ENCODE results near the gene NR4A2.

Gene NR4A2

DNA sequence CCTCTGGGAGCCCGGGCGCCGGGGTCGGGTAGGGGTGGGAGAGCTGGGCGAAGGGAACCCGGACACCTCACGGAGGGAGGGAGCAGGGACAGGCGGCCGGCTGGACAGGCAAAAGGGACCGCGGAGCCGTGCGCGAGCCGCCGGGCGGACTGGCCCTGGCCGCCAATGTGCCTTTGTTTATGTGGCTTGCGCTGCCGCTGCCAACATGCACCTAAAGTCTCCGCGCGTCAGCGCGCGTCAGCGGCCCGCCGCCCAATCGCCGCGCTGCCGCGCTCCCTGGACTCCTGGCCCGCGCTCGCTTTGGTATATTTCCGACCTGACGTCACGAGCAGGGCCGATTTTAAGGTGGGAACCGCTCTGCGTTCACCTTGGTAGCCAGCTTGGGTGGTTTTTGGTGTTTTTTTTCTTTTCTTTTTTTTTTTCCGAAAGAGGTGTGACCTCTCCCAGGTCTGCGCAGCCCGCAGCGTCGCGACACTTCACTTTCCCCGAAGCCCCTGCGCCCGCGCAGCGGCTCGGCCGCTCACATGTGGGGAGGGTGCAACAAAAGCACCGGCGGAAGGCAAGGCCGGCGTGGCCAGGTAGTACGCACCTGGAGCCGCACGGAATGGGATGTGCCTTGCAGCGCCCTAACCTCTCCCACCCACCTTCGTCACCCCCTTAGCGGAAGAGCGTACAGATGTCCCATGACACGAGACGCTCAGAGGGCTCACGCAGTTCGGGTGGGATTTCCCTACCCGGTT, at the start of gene NR4A2:
TSS of gene NR4A2 (minus strand) at position 188 of the 740 bp plus-strand sequence. CDS start 2,535 bp downstream, outside the sequence.
- peak; percentile 60 to 81 for DNase-seq

DNA sequence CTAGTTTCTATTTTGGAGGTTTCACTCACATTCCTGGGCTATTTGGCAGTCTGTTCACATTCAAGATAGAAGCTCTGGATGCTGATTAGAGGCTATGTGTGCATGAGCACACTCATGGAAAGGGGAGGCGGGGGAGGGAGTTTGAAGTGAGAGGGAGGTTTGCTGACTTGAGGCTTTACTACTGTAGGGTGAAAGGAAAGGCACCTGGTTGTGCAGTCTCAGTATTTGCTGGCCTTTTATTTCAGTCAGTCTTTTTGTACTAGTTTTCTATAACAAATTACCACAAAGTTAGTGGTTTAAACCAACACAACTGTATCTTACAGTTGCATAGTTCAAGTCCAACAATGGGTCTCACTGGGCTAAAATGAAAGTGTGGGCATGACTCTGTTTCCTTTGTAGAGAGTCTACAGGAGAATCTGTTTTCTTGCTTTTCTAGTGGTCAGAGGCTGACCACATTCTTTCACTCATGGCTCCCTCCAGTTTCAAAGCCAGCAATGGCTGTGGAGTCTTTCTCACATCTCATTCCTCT, 47.7 kb upstream of the NR4A2 start:
- no peak for DNase-seq

DNA sequence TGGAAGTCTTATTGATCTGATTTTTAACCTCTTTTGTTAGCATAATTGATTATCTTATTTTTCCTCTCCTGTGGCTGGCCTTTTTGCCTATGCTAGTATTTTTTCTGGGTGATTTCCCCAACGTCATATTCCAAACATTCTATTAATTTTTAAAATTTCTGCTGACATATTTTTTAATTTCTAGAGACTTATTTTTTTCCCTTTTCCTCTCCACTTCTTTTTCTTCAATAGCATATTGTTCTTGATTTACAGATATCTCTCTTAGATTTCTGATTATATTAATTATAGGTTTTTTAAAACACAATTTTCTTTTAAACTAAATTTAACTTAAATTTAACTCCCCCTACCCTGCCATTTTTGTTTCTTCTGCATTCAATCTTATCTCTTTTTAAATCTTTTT, 47.2 kb upstream of the NR4A2 start:
- no peak for DNase-seq

DNA sequence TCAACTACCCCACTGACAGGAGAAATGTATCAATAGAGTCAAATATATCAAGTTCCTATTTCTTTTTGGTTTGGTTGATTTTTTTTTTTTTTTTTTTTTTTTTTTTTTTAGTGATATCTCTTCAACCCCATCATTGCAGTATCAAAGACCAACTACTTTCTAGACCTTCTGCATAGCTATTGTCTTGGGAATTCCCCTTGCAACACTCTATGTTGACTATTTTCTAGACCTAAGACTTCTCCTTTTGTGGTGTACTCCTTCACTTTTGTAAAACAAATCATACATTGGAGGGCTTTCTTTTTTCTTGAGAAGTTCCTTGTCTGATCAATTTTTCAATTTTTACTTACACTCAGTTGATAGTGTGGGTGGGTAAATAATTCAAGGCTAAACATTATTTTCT, 46.5 kb upstream of the NR4A2 start:
- DNase-seq = no peak

DNA sequence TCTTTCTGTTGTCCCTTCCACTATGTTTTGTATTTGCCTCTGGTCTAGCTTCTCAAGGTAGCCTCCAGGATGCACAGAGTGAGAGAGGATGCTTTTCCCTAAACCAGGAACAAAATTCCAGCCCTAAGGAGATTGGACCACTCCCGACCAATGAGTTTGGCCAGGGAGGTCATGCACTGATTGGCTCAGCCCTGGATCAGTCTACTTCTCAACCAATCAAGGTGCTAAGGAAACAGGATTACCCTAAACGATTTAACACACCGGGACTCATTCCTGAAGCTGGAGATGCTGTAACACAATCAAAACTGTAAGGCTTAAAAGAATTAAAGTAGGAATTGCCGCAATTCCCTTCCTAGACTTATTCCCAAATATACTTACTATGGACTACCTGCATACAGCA, 34.2 kb upstream of the NR4A2 start:
- no peak for DNase-seq

DNA sequence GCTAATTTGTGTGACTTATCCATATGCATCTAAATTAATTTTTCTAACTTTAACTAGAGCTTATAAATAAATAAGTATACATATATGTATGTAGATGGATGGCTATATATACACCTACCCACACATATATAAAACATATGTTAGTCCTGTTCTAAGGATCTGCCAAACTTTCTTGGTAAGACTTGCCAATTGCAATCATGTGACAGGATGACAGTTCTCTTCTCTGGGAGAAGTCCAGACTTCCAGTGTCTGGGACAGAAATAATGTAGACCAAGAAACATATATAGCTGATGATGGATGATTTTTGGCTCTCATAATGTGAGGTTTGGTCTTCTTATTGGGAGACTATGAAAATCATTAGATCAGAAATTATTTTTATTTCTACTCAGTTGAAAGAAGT, 30.6 kb upstream of the NR4A2 start:
- DNase-seq = no peak

DNA sequence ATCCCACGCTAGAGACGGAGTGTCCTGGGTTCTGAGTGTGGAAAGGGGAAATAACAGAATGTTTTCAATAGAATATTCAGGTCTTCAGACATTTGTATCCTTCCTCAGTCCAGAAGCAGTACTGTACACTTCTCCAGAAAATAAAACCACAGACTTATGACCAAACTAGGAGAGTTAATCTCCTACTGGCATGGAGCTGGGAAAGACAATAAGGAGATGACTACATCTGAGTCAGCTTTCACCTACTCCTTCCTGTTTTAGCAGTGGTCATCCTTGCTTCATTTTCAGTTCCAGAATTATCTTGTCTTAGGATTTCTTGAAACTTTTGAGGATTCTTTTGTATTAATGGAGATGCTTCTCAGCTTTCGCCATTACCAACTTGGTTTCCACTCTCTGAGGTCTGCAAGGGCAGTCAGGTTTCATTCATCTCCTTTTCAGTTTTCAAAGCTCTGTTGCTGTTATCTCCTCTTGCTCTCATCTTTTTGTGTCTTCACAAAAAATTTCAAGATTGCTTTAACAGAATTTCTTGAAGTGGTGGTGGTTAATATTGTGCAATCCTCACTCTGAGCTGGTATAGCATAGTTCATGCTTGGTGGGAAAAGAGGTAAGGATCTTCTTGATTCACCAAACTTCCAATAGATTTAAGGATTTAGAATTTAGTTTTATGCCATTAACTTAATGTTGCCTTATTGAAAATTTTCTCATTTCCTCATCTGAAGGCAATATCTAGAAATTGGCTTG, 23.7 kb upstream of the NR4A2 start:
- no peak for DNase-seq

DNA sequence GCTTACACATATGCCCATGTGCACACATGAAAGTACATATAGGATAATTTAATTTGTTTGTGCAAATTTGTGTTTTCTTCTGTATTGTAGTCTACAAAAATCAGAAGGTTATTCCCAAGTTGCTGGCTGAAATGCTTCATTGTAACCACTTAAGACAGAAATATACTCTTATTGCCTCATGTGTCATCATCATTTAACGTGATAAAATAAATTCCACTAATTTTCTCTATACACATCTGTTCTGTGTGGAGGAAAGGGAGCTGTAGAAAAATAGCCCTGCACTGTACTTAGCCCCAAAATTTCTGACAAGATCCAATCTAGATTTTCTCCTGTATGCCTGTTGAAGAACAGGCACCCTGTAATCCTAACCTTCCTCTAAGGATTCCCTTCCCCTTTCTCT, 20.4 kb upstream of the NR4A2 start:
- DNase-seq = no peak

DNA sequence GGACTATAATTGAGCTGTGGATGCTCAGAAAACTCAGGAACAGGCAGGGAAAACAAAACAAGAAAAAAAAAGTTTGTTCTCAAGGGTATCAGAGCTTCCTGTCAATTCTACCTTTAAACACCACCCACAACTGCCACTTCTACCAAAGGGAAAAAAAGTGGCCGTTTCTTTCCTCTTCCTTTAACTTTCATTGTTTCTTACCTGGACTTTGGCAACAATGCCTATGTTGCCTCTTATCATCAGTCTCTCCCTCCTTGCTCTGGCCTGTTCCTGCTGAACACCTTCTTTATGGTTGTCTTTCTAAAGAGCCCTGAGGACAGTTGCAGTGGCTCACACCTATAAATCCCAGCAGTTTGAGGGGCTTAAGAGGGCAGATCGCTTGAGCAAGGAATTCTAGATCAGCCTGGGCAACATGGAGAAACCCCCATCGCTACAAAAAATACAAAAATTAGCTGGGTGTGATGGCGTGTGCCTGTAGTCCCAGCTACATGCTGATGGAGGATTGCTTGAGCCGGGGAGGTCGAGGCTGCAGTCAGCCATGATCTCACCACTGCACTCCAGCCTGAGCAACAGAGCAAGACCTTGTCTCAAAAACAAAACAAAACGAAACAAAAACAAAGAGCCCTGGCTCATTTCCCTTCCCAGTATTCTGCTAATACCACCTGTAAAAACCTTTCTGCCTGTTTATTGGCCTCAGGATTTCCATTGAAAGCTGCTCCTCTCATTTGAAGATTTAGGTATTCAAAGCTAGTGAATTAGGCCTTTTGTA, 18.0 kb upstream of the NR4A2 start:
- DNase-seq = no peak

DNA sequence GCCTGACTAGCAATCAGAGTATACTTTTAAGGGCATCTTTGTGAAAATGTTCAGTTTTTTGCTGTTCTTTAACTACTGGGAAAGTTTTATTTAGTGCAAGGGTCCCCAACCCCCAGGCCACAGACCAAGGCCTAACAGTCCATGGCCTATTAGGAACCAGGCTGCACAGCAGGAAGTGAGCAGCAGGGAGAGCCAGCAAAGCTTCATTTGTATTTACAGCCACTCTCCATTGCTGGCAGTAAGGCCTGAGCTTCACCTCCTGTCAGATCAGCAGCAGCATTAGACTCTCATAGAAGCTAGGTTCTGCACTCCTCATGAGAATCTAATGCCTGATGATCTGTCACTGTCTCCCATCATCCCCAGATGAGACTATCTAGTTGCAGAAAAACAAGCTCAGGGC, 17.1 kb upstream of the NR4A2 start:
- no peak for DNase-seq

DNA sequence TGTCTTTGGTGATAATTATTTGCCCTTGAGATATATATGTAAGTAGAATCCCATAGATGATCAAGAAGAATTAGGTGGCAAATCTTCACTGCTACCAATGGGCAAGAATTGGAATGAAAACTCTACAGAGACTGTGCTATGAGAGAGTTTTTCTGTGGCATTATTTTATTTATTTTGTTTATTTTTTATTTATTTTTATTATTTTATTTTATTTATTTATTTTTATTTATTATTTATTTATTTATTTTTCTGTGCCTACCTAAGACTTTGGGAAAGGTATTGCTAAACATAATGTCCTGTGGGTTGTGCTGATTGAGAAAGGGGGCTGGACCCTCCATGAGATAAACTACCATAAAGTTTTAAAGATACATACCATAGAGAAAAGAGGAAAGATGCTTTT, 16.6 kb upstream of the NR4A2 start:
- DNase-seq = no peak

DNA sequence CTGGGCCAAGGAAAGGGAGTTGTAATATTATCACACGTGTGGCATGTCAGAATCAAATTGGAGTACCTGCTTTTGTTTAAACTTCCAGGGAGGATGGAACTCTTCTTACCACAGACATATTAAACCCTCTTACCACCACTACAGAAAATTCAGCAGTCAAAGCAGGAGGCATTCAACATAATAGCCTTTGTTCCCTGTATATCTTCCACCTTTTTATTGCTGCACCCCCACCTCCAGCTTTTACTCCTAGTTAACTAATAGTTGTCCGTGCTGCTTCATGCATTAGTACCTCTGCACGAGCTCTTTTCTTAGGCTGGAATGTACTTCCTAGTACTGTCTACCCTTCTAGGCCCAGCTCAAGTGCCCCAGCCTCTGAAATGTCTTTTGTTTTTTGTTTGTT, 14.9 kb upstream of the NR4A2 start:
- DNase-seq = no peak

DNA sequence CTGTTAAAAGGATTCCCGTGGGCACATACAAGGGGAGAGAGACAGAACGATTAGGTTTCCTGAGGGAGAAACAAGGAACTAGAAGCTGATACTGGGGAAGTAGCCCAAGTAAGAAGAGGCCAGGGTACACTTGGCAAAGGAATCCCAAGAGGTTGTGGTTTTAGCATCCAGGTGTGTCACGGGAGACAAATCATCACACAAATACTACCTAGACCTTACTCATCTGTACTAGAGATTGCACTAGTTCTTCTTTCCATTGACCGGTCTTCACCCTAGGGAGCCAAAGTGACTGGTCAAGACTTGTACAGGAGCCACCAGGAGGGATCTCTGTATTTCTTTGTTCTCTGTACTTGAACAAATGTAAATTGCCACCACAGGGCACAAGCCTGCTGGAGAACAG, 14.2 kb upstream of the NR4A2 start:
- no peak for DNase-seq

DNA sequence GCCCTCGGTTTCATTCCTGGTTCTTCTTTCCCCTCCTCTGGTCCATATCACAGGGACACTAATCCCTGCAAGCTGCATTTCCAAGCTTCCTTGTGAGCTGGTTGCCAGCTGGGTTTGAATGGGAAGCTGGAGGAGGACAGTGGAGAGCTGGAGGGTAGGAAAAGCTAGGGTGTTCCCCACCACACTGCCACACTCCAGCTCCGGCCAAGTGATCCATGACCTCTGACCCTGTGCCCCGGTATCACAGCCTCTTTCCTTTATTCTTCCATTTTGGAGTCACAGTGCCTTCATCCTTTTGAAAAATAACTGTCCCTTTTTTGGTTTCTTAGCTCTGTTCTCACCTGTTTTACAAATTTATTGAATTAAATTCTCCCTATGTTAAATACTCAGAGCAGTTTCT, 13.1 kb upstream of the NR4A2 start:
- DNase-seq = no peak

DNA sequence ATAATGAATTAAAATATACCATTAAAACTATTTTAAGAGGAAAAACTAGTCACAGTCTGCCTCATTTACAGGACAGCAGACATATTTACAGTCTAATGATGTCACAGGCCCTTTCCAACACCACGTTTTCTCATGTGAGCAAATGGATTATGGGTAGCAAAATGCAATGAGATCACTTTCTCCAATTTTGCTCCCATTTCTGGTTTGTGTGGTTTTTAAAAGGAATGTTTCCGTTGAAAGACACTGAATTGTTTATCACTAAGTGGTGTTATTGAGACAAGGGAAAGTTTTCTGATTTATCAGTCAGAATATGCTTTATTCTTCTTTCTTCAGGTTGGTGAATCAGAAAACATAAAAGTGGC, 11.4 kb upstream of the NR4A2 start:
- DNase-seq = no peak

DNA sequence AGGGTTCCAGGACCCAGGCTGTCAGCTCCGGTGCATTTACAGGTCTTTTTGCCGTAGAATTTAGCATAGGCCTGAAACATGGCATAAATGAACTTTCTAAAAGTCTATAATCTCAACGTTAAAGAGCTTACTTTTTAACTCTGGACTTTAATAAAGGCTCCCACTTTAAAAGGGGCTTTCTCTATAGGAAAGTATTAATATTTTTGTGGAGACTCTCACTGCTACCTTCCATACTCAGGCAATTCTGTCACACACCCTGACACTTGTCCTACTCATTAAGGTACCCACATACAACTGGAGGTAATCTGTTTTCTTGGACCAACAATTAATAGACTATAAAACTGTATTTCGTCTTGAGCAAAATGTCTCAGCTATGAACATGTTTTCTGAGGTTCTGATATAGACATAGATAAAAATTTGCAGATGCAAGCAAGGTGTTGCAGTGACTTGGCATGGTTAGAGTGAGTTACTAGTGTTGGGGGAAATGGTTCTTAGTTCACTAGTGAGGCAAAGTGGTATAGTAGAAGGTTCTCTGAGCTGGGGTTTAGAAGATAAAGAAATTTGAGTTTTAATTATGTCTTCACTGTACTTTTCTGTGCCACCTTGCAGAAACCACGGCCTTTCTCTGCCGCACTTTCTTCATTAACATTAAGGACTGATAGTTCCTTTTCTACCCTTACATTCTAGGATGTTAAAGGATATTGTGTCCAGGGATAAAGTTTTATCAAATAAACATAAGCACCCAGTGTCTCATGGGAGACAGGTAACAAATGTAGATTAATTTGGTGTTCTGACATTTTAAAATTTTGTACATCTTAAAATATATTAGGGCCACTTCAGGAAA, 10.8 kb upstream of the NR4A2 start:
- DNase-seq = no peak

DNA sequence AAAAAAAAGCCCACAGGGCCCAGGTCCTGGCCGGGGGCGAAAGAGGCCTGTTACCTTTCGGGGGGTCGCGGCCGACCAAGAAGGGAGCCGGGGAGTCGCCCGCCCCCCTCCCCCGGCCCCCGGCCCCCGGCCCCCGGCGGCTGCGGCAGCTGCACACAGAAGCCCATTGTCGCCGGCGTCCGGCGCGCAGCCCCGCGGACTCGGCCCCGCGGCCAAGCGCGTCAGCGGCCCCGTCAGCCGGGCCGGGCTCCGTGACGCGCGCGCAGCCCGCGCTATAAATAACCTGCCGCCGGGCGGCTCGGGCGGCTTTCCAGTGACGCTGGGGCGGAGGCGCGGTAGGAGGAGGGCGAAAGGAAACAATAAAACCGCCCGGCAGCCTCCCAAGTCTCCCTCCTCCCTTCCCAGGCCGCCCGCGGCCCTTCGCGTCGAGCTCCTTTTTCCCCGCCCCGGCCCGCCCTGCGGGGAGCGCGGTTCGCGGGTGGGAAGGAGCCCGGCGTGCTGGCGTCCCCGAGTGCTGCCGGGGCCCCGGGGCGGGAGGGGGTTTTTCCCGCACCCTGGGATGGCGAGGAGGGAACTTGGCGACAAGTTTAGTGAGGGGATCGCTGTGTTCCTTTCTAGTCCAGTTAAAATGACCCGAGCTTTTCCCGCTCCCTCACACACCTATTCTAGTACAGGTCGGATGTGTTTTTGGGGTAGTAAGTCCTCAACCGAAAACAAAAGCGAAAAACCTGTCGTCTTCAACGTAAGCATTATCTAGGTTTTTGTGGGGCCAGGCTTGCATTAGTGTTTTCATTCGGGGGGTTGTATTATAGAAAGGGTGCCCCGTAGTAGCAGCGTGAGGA, 10.0 kb upstream of the NR4A2 start:
- peak; percentile 39 to 73 for DNase-seq

DNA sequence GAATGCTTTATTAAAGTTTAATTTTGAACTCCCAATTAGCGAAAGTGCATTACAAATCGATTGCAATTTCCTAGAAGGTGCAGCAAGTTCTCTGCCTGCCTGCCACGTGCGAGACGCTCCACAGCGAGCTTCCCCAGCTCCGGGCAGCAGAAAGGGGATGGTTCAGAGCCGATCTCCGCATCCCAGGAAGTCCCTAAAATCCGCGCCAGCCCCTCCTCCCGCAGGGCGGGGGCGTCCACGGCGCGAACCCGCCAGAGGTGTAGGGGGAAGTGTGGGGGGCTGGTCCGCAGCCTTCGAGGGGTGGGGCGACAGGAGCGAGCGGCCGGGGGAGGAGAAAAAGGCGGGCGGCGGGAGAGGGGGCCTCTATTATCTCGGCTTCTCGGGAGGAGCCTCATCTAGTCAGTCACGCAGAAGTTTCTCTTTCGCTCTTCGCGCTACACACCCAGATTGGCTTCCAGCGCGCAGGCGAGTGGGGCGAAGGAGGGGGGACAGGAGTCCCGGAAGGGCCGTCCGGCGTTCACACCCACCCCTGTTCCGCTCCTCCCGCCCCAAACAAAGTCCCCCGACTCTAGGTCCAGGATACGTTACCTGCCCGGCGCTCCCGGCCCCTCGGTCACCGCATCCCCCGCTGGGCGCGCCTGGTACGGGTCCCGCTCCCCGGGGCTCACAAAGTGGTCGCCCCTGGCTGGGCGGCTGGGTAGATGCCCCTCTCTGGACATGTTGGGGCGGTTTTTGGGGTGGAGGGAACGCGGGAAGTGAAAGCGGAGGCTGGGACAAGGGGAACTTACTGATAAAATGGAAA, 9.1 kb upstream of the NR4A2 start:
- peak; percentile 76 to 83 for DNase-seq

DNA sequence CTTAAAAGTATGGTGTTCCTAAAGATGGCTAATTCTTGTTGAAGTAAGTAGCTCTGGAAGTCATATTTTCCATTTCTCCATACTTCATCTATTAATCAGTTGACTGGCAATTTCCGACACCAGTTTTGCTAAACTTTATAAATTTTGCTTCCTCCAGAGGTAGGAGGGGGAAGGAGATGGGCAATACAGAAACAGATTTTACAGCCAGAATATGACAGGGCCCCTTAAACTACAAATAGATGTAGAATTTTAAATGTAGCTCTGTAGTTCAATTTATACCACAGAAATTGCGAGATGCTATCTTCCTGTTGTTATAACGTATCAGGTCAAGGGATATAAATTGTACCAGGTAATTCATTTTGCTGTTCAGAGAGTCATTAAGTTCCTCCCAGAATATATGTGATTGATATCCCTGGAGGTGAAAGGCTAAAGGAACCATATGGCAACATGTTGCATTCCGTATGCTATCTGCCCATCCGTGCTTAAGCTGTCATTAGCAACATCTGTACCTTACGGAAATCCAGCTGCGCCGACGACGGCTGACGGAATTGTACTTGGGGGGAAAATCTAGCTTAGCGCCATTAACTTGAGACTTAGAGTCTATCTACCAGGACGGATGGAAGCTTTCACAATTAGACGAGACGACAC, 8.4 kb upstream of the NR4A2 start:
- no peak for DNase-seq

DNA sequence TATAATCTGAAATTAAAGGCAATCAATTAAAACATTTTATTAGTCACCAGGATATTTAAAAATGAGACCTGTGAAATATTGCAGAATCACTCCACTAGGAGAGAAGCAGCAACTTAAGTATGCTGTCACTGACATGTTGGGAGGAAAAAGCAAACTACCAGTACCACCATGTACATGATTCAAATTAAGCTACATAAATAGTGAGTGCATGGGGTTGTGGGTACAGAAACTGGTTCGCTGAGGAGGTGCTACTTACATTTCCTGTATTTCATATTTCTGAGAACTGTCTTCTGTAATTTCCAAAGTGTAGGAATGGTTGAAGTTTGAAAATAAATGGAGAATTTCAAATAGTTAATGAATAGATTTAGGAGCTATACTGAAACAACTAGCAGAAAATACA, 7.9 kb upstream of the NR4A2 start:
- peak in 1 of 2 experiments; percentile 9 for DNase-seq

All from SHP77 (cell line).